IPS DF 4.7 (cell line): Measurements from ENCODE around the gene LRRC61.
"Not testable (repeated sequence)": the region's sequence is repeated elsewhere in the genome, so short reads cannot be mapped to it uniquely, and the experiment has no call there.

Experiments used
- DNase-seq: peaks from one replicate; pipeline ENCODE4 v3.0.0-alpha.2; 2013; ENCODE audit warnings: low spot score; ENCODE audit errors: extremely low read depth

Gene LRRC61

DNA sequence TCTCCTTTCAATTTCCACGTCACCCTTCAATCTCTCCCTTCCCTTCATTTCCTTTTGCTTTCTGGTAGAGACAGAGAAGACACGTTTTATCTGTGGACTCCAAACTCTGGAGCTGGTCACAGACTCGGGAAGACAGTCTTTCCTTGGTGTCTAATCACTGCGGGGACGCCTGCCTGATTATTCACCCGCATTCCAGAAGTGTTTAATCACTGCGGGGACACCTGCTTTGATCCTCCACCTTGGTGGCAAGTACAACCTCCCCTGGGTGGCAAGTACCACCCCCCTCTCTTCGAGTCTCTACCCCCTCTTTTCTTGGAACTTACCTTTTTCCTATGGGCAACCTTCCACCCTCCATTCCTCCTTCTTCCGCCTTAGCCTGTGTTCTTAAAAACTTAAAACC lies 15.3 kb upstream of the LRRC61 start:
- no peak for DNase-seq

DNA sequence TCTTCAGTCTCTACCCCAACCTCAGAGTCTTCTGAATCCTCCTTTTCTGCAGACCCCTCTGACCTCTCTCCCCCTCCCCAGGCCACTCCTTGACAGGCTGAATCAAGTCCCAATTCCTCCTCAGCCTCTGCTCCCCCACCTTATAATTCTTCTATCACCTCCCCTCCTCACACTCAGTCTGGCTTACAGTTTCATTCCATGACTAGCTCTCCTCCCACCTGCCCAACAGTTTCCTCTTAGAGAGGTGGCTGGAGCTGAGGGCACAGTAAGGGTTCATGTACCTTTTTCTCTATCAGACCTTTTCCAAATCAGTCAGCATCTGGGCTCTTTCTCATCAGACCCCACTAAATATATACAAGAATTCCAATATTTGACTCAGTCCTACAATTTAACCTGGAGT lies 14.6 kb upstream of the LRRC61 start:
- no peak for DNase-seq

DNA sequence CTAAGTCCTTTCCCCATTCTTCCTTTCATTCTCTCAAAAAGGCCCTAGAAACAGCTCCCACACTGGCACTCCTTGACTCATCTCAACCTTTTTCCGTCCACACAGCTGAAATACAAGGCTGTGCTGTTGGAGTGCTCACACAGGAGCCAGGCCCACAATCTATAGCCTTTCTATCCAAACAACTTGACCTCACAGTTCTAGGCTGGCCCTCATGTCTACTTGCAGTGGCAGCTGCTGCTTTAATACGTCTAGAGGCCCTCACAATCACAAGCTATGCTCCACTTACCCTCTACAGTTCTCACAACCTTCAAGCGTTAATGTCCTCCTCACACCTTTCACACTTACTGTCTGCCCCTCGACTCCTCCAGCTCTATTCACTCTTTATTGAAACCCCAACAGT lies 12.0 kb upstream of the LRRC61 start:
- DNase-seq = no peak

DNA sequence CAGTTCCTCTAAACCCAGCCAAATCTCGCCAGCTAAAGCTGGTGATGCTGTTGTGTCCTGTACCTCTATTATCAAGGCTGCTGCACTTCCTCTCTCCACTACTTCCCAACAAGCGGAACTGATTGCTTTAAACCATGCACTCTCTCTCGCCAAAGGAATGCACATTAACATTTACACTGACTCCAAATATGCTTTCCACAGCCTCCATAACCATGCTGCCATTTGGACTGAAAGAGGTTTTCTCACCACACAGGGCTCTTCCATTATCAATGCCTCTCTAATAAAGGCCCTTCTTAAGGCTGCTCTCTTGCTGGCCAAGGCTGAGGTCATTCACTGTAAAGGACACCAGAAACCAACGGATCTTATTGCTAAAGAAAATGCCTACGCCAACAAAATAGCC lies 11.4 kb upstream of the LRRC61 start:
- no peak for DNase-seq

DNA sequence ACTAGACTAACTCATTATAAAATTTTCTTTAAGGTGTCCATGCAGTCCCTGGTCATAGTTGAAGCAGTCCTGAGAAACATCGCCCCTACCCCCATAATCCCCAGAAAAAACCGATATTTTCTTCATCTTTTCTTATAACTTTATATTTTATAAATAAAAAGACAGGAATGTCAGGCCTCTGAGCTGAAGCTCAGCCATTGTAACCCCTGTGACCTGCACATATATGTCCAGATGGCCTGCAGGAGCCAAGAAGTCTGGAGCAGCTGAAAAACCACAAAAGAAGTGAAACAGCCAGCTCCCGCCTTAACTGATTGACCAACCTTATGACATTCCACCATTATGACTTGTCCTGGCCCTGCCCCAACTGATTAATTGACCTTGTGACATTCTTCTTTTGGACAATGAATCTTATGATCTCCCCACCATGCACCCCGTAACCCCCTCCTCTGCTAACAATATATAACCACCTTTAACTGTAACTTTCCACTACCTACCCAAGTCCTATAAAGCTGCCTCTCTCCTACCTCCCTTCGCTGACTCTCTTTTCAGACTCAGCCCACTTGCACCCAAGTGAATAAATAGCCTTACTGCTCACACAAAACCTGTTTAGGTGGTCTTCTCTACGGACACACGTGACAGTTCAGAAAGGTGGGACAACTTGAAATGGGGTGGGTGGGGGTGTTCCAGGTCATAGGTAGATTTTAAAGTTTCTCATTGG lies 10.3 kb upstream of the LRRC61 start:
- DNase-seq = not testable (repeated sequence)

DNA sequence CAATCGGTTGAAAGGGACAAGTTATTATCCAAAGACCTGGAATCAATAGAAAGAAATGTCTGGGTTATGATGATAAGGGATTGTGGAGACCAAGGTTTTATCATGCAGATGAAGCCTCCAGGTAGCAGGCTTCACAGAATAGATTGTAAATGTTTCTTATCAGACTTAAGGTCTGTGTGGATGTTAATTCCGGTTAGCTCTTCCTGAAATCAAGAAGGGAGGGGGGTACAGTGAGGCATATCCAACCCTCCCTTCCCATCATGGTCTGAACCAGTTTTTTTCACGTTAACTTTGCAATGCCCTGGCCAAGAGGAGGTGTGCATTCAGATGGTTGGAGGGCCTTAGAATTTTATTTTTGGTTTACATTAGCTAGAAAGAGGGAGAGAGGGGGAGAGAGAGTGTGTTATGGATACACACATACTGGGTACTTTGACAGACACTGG lies 9.8 kb upstream of the LRRC61 start:
- DNase-seq = no peak

DNA sequence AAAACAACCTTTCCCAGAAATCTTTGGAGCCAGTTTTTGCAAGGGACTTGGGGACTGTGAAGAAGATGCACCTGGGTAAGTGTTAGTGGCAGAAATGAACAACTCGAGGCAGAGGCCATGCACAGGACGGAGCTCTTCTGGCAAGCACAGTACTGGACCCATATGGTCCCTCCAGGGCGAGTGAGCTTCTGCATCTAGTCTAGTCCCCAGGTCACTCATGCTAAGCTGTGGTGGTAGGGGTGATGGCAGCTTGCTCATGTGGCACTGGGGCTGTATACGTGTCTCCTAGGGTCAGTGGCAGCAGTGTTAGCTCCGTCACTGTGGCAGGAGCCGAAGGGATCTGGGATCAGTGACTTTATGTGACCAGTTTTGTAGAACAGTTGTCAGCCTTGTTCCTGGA lies 9.3 kb upstream of the LRRC61 start:
- no peak for DNase-seq

DNA sequence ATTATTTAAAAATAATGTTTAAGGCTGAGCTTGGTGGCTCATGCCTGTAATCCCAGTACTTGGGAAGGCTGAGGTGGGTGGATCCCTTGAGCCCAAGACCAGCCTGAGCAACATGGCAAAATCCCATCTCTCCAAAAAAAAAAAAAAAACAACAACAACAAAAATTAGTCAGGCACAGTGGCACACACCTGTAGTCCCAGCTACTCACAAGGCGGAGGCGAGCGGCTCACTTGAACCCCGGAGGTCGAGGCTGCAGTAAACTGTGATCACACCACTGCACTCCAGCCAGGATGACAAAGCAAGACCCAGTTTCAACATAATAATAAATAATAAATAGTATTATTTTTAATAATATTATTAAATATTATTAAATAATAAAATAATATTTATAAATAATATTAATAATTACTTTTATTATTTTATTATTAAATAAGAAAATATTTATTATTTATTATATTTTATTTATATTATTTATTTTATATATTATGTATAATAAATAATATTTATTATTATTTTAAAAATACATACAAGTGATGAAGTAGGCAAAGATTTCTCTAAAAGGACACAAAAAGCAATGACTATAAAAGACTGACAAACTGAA lies 8.4 kb upstream of the LRRC61 start:
- no peak for DNase-seq

DNA sequence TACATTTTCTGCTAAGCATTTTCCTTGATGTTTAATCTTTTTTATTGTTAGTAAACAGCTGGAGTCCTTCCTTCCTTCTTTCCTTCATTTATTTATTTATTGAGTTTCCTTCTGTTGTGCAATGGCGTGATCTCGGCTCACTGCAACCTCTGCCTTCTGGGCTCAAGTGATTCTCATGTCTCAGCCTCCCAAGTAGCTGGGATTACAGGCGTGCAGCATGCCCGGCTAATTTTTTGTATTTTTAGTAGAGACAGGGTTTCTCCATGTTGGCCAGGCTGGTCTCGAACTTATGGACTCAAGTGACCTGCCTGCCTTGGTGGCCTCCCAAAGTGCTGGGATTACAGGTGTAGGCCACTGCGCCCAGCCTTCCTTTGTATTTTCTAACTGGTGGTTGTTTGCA lies 6.2 kb upstream of the LRRC61 start:
- DNase-seq = not testable (repeated sequence)

DNA sequence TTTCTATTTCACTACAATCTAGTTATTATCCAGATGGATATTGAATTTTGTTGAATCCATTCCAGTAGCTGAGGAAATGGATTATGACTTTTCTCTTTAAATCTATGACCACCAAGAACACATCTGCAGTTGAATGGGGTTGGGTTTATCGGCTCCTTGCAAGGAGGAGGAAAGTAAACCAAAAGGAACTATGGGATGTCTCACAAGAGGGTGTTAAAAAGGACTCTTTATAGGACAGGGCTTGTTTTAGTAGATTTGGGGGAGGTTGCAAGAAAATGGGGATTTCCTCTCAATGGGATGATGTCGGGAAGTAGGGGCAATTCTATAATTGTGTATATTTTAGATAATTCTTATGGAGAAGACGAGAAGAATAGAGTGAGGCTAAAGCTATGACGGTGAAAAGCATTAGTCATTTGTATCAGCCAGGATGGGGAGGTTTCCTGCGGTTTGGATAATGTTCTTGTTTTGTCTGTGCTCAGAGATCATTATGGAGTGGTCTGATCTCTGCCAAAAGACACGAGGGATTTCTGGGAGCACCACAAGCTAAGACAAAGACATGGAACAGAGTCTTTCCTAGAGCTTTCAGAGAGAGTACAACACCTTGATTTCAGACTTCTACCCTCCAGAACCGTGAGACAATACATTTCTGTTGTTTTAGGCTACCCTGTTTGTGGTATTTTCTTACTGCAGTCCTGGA lies 5.3 kb upstream of the LRRC61 start:
- DNase-seq = no peak

DNA sequence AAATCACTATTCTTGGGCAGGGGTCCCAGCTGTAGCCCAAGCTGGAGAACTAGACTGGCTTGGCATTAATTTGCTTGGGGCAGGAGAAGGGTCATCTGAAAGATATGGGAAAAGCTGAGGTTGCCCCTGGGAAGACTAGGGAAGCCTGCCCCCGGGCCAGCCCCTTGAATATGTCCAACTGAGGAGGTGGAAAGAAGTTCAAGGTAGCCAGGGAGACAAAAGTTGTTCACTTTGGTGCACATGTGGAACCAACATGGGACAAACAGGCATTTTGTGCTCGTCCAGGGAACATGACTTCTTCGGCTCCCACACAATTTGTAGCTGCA lies 1.4 kb upstream of the LRRC61 start:
- DNase-seq = no peak

DNA sequence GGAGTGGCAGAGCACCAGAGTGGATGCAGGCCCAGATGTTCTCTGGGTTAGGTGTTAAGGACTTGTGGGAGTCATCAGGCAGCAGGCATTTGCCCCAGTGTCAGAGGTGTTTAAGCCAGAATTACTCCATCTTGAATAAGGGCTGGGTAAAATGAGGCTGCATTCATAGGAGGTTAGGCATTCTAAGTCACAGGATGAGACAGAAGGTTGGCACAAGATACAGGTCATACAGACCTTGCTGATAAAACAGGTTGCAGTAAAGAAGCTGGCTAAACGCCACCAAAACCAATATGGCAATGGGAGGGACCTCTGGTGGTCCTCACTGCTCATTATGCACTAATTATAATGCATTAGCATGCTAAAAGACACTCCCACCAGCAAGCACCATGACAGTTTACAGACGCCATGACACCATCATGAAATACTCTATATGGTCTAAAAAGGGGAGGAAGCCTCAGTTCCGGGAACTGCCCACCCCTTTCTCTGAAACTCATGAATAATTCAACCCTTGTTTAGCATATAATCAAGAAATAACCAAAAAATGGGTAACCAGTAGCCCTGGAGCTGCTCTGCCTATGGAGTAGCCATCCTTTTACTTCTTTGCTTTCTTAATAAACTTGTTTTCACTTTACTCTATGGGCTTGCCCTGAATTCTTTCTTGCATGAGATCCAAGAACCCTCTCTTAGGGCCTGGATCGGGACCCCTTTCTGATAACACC lies 882 bp upstream of the LRRC61 start:
- no peak for DNase-seq

DNA sequence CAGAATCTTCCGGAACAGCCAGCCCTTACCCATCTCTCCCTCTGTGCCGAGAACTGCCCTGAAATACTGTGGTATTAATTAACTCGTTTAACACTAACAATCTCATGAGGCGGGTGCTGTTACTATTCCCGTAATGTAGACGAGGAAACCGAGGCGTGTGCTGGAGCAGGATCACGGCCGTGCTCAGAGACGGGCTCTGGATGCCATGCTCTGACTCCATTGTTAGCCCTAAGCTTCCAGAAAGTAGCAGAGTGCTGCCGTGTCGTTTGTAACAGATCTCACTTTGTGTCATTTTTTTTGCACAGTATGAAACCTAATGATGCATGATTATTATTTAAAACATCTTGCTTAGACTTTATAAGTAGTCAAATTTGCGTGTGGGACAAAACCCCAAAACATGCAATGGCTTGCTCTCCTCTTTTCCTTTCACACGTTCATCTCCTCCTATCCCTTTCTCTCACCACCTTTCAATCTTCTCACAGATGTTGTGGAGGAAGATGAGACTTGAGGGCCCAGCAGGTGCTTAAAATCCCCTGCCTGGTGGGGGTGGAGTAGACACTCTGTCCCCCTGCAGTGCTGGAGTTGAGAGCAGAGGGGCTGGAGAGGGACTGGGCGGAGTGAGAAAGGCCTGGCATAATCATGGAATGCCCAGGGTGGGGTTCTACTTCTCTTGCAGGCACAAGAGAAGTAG lies 672 bp downstream of the LRRC61 start:
- no peak for DNase-seq

DNA sequence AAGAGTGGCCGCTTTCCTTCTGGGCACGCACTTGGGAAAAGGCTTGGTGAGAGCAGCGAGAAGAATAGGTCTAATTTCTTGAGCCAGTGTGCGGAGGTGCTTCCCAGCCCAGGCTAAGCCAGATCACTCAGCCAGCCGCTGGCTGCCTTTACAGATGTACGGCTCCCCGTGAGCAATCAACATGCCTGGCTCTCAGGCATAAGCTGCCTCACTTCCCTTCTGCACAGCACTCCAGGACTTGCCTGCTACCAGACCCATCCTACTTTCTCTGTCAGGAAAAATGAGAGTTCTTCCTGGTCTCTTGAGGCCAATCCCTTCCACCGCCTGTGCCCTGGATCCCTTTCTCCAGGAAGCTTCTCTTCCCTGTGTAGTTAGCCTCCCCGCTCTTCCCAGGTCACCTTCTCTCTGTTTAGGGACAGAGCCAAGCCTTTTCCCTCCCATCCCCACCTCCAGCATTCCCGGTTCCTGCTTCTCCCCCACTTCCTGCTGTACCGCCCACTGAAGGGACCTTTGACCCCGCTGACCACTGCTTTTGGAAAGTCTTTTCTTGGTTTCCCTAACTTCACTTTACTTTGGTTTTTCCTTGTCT lies 1.3 kb downstream of the LRRC61 start:
- DNase-seq = no peak

DNA sequence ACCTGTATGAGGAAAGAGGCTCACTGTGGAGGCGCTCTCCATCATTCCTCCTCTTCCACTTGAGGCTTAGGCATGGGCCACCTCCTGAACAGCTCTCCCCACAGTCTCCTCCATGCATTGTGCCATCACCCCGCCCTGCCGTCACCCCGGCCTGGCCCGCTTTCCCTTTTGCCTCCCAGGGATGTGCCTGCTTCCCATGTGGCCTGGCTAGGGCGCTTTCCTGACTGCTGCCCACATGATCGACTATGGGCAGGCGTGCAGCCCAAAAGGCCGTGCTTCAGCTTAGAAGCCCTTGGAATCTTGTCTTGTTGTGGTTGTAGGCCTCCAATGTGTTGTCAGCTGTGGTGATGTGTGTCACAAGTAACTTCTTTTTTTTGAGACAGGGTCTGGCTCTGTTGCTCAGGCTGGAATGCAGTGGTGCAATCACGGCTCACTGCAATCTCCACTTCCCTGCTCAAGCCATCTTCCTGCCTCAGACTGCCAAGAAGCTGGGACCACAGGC lies 2.0 kb downstream of the LRRC61 start:
- no peak for DNase-seq

DNA sequence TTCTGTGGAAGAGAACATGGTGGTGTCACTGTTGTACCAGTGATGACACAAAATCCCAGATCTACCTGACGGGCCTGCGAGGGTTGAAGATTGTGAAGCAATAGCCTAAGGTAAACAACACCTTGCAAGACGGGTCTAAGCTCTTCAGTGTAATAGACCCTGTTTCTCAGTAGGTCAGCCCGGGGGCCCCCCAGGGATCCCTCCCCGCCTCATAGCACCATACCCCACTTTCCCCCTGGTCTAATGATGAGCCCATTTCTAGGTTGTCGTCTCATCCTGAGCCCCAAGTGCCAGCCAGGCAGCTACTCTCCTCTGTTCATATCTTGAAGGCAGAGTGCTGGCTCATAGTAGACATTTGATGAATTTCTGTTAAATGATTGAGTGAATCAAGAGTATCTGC lies 2.7 kb downstream of the LRRC61 start:
- DNase-seq = no peak

DNA sequence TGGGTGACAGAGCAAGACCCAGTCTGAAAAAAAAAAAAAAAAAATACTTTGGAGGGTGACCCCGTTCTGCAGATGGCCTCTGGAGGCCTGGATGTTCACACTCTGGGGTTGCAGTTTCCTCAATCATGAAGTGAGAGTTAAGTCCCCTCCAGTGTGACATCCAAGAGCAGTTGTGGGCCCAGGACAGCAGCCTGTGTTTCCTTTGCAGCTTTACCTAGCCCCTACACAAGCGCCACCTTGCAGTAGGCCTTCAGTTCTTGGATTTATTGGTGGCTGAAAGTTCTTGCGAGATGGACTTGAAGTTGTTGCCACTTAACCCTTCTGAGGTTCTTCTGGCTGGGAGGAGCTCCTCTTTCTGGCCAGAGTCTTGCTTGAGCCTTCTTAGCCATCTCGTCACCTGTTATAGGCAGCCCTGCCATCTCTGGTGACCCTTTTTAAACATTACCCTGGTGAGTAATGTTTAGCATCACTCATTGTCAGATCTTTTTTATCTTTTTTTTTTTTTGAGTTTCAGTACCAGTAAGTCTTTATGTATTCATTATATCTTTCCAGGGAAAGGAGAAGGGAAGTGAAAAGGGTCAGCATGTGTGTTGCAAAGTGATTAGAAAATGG lies 3.6 kb downstream of the LRRC61 start:
- no peak for DNase-seq

DNA sequence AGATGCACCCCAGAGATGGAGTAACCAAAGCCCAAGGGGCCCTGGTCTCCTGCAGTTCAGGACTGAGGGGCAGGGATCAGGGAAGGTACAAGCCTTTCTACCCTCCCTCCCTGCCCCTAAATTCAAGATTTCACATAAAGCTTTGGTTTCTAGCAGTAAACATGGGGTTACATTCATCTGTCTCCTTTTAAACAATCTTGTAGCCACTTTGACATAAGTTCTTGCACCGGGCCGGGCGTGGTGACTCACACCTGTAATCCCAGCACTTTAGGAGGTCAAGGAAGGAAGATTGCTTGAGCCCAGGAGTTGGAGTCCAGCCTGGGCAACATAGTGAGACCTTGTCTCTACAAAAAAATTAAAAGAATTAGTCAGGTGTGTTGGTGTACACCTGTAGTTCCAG lies 4.2 kb downstream of the LRRC61 start:
- no peak for DNase-seq

DNA sequence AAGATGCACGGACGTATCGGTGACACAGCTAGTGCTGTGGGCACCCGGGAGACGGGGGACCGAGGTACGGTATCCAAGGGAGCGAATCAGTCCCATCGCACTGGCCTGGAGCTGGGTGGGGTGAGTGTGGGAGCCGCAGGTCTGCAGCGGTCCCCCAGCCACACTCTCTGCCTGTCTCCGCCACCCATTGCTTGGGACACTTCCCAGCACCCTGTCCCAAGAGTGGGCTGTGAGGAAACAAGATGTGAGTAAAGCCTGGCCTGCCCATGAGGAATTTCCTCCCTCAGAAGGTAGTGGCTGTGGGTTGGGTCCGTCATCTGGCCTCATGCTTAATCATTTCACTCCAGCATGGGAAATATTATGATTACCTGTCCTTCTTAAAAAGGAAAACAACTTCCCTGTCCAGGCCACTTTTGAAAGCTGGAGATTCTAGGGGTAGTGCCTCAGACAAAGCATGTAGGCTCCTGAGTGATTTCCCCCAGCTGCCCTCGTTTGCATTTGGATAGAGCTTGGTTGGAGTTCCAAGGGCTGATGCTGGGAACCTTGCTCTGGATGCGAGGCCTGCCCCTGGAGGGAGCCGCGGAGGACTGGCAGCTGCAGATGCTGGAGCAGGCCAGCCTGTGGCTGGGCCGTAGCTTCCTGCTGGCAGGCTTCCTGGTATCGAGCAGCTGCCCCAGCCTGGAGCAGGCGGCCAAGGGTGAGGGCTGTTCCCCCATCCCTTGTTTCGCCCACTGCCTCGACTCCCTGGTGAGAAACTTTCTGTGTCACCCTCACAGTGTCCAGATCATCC lies 6.4 kb downstream of the LRRC61 start:
- no peak for DNase-seq
